ENCODE measurements around the gene FUCA2.
"Not testable (repeated sequence)": the region's sequence is repeated elsewhere in the genome, so short reads cannot be mapped to it uniquely, and the experiment has no call there.

FUCA2 gene

GRCh38 chr6:143482593-143482992, 28.9 kb downstream of the FUCA2 start:
- H3K4me1 ChIP-seq: no peaks in the 10 kb centered on the region
- no peak for TF ChIP-seq CTCF (IDR thresholded peaks at IDR 0.05)
- H3K9me3 ChIP-seq (ENCODE audit: control insufficient read depth, low read length): no peaks in the 10 kb centered on the region
- no peak overlapping the region for H3K4me3 ChIP-seq (ENCODE audit: low read depth, low read length)
- no peaks in the 10 kb centered on the region for H3K36me3 ChIP-seq (ENCODE audit: control insufficient read depth, insufficient read depth, low read length)
- H3K27me3 ChIP-seq (ENCODE audit: control insufficient read depth, insufficient read depth, low read length): no peaks in the 10 kb centered on the region
- H3K27ac ChIP-seq: no peak overlapping the region
- no peak overlapping the region for H3K4me2 ChIP-seq (ENCODE audit: low read length)
- no peak overlapping the region for H2AFZ ChIP-seq
- H3K9ac ChIP-seq: no peak overlapping the region
- H3K79me2 ChIP-seq: no peaks in the 10 kb centered on the region

GRCh38 chr6:143478479-143479062, 32.9 kb downstream of the FUCA2 start:
- no peak overlapping the region for H3K9ac ChIP-seq
- no peaks in the 10 kb centered on the region for H3K27me3 ChIP-seq (ENCODE audit: control insufficient read depth, insufficient read depth, low read length)
- TF ChIP-seq CTCF (IDR thresholded peaks at IDR 0.05): no peak
- no peak overlapping the region for H3K4me2 ChIP-seq (ENCODE audit: low read length)
- H3K79me2 ChIP-seq: no peaks in the 10 kb centered on the region
- H3K9me3 ChIP-seq (ENCODE audit: control insufficient read depth, low read length): no peaks in the 10 kb centered on the region
- no peak overlapping the region for H3K27ac ChIP-seq
- H3K4me3 ChIP-seq (ENCODE audit: low read depth, low read length): no peak overlapping the region
- H2AFZ ChIP-seq: no peak overlapping the region
- H3K36me3 ChIP-seq (ENCODE audit: control insufficient read depth, insufficient read depth, low read length): no peaks in the 10 kb centered on the region
- H3K4me1 ChIP-seq: no peaks in the 10 kb centered on the region

GRCh38 chr6:143476545-143476944, 35.0 kb downstream of the FUCA2 start:
- H2AFZ ChIP-seq: no peak overlapping the region
- no peaks in the 10 kb centered on the region for H3K79me2 ChIP-seq
- no peak overlapping the region for H3K9ac ChIP-seq
- no peaks in the 10 kb centered on the region for H3K36me3 ChIP-seq (ENCODE audit: control insufficient read depth, insufficient read depth, low read length)
- no peak overlapping the region for H3K27ac ChIP-seq
- no peak overlapping the region for H3K4me2 ChIP-seq (ENCODE audit: low read length)
- H3K4me1 ChIP-seq: no peaks in the 10 kb centered on the region
- no peaks in the 10 kb centered on the region for H3K27me3 ChIP-seq (ENCODE audit: control insufficient read depth, insufficient read depth, low read length)
- H3K9me3 ChIP-seq (ENCODE audit: control insufficient read depth, low read length): no peaks in the 10 kb centered on the region
- H3K4me3 ChIP-seq (ENCODE audit: low read depth, low read length): no peak overlapping the region
- TF ChIP-seq CTCF (IDR thresholded peaks at IDR 0.05): no peak

GRCh38 chr6:143471822-143472221, 39.7 kb downstream of the FUCA2 start:
- no peak overlapping the region for H2AFZ ChIP-seq
- no peaks in the 10 kb centered on the region for H3K27me3 ChIP-seq (ENCODE audit: control insufficient read depth, insufficient read depth, low read length)
- H3K36me3 ChIP-seq (ENCODE audit: control insufficient read depth, insufficient read depth, low read length): no peaks in the 10 kb centered on the region
- no peak overlapping the region for H3K4me3 ChIP-seq (ENCODE audit: low read depth, low read length)
- no peak overlapping the region for H3K27ac ChIP-seq
- H3K4me1 ChIP-seq: no peaks in the 10 kb centered on the region
- H3K9me3 ChIP-seq (ENCODE audit: control insufficient read depth, low read length): no peaks in the 10 kb centered on the region
- H3K4me2 ChIP-seq (ENCODE audit: low read length): no peak overlapping the region
- no peak overlapping the region for H3K9ac ChIP-seq
- no peaks in the 10 kb centered on the region for H3K79me2 ChIP-seq
- no peak for TF ChIP-seq CTCF (IDR thresholded peaks at IDR 0.05)

GRCh38 chr6:143468823-143469222, 42.7 kb downstream of the FUCA2 start:
- H3K9ac ChIP-seq; H3K4me3 ChIP-seq (ENCODE audit: low read depth, low read length); H2AFZ ChIP-seq; H3K36me3 ChIP-seq (ENCODE audit: control insufficient read depth, insufficient read depth, low read length); H3K4me1 ChIP-seq; H3K9me3 ChIP-seq (ENCODE audit: control insufficient read depth, low read length); H3K4me2 ChIP-seq (ENCODE audit: low read length); H3K27ac ChIP-seq; H3K27me3 ChIP-seq (ENCODE audit: control insufficient read depth, insufficient read depth, low read length); H3K79me2 ChIP-seq: not testable (repeated sequence)
